NCI-H2196 treated with DMSO at 0.1 percent for 48 hours (cell line): ENCODE data around the gene UFM1.
"Not testable (repeated sequence)": the region's sequence is repeated elsewhere in the genome, so short reads cannot be mapped to it uniquely, and the experiment has no call there.

Source experiments
- DNase-seq: peaks from one replicate; lab custom pipeline; 2025; ENCODE audit not compliant: unreplicated experiment; lab: John Stamatoyannopoulos, UW

The UFM1 gene

GRCh38 chr13:38365661-38366060 lies 16.0 kb downstream of the UFM1 start:
- no peak for DNase-seq

GRCh38 chr13:38366954-38367645 lies 17.4 kb downstream of the UFM1 start:
- no peak for DNase-seq

- DNase-seq: no peak
Measured at GRCh38 chr13:38369058-38369457, 19.4 kb downstream of the UFM1 start.

- not testable (repeated sequence) for DNase-seq
Measured at GRCh38 chr13:38370096-38370495, 20.4 kb downstream of the UFM1 start.

- no peak for DNase-seq
Measured at GRCh38 chr13:38372820-38373383, 23.3 kb downstream of the UFM1 start.

- no peak for DNase-seq
Measured at GRCh38 chr13:38376546-38376945, 26.9 kb downstream of the UFM1 start.

- DNase-seq: no peak
Measured at GRCh38 chr13:38381890-38382289, 32.2 kb downstream of the UFM1 start.

- no peak for DNase-seq
Measured at GRCh38 chr13:38382946-38383345, 33.3 kb downstream of the UFM1 start.

GRCh38 chr13:38384171-38384570 lies 34.5 kb downstream of the UFM1 start:
- DNase-seq: no peak

GRCh38 chr13:38385153-38385891 lies 35.7 kb downstream of the UFM1 start:
- DNase-seq: no peak

- DNase-seq: no peak
Measured at GRCh38 chr13:38386421-38386820, 36.8 kb downstream of the UFM1 start.

- DNase-seq: no peak
Measured at GRCh38 chr13:38391341-38391740, 41.7 kb downstream of the UFM1 start.

GRCh38 chr13:38394777-38395496 lies 45.3 kb downstream of the UFM1 start:
- DNase-seq: no peak

GRCh38 chr13:38395497-38395788 lies 45.8 kb downstream of the UFM1 start:
- DNase-seq: no peak

- no peak for DNase-seq
Measured at GRCh38 chr13:38398711-38399493, 49.3 kb downstream of the UFM1 start.

GRCh38 chr13:38399535-38399934 lies 49.9 kb downstream of the UFM1 start:
- no peak for DNase-seq

GRCh38 chr13:38401276-38401675 lies 51.6 kb downstream of the UFM1 start:
- DNase-seq: no peak

- no peak for DNase-seq
Measured at GRCh38 chr13:38405216-38405615, 55.6 kb downstream of the UFM1 start.

- no peak for DNase-seq
Measured at GRCh38 chr13:38409771-38410170, 60.1 kb downstream of the UFM1 start.

- no peak for DNase-seq
Measured at GRCh38 chr13:38412266-38412665, 62.6 kb downstream of the UFM1 start.
